BJ (cell line): ENCODE data around the gene GALNT3. TPM values are rescaled to one million over a fixed set of nuclear protein-coding genes. Genes with fewer than 3 reads are reported as not detected.

Source experiments
- CTCF ChIA-PET: fragments of 350-600 bp; formaldehyde crosslinking; extraction: SDS; loops from one replicate; lab custom pipeline; 2021; ENCODE audit warnings: antibody characterized with exemption, inconsistent platforms; lab: Yijun Ruan, JAX
- POLR2A ChIA-PET: fragments of 300-600 bp; sonication (Branson Sonifier 250); formaldehyde crosslinking; extraction: SDS; loops from one replicate; lab custom pipeline; 2021; ENCODE audit warnings: antibody characterized with exemption; lab: Charles Lee
- DNase-seq: peaks from one replicate; pipeline ENCODE4 v3.0.0-alpha.2; 2011; ENCODE audit warnings: low read depth
- H3K27me3 ChIP-seq: 2 replicates; pipeline ENCODE4 v1.6.0; 2011; ENCODE audit warnings: low read length; ENCODE audit not compliant: control insufficient read depth, insufficient read depth
- H3K36me3 ChIP-seq: 2 replicates; pipeline ENCODE4 v1.5.1; 2011; ENCODE audit warnings: low read length; ENCODE audit not compliant: control insufficient read depth, insufficient read depth
- H3K4me3 ChIP-seq: 2 replicates; pipeline ENCODE4 v1.5.1; 2011; ENCODE audit warnings: low read depth, mild to moderate bottlenecking, control low read depth, low read length
- polyA plus RNA-seq: library from polyadenylated mRNA; depleted of rRNA; stranded (reverse); fragments of >200 nt; gene quantifications from 2 replicates; pipeline ENCODE4 v1.2.3, GENCODE V29; 2011
- TF ChIP-seq, protein P1 (sequence below): IDR thresholded peaks from 2 replicates; pipeline ENCODE4 v1.5.1; 2011; ENCODE audit warnings: low read depth, mild to moderate bottlenecking, control low read depth, inconsistent platforms, low read length, moderate library complexity; ENCODE audit not compliant: insufficient read depth

Gene GALNT3
- polyA plus RNA-seq, 1 experiment: 2.4 TPM

DNA sequence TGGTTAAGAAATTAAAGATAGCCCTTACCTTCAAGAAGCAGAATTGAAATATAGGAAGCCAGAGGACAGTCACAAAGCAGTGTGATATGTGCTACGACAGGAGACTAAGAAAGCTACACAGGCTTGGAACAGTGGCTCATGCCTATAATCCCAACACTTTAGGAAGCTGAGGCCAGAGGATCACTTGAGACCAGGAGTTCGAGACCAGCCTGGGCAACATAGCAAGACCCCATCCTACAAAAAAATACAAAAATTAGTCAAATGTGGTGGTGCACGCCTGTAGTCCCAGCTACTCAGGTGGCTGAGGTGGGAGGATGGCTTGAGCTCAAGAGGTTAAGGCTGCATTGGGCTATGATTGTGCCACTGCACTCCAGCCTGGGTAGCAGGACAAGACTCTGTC lies 21.9 kb downstream of the GALNT3 start:
- Histone ChIP-seq H3K4me3 (no peak overlapping the region), H3K36me3 (no peaks in the 10 kb centered on the region), H3K27me3 (no peaks in the 10 kb centered on the region)
- TF ChIP-seq, protein P1, sequence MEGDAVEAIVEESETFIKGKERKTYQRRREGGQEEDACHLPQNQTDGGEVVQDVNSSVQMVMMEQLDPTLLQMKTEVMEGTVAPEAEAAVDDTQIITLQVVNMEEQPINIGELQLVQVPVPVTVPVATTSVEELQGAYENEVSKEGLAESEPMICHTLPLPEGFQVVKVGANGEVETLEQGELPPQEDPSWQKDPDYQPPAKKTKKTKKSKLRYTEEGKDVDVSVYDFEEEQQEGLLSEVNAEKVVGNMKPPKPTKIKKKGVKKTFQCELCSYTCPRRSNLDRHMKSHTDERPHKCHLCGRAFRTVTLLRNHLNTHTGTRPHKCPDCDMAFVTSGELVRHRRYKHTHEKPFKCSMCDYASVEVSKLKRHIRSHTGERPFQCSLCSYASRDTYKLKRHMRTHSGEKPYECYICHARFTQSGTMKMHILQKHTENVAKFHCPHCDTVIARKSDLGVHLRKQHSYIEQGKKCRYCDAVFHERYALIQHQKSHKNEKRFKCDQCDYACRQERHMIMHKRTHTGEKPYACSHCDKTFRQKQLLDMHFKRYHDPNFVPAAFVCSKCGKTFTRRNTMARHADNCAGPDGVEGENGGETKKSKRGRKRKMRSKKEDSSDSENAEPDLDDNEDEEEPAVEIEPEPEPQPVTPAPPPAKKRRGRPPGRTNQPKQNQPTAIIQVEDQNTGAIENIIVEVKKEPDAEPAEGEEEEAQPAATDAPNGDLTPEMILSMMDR: no peak
- CTCF ChIA-PET: no interaction called here
- DNase-seq: no peak
- POLR2A ChIA-PET: no interaction called here

DNA sequence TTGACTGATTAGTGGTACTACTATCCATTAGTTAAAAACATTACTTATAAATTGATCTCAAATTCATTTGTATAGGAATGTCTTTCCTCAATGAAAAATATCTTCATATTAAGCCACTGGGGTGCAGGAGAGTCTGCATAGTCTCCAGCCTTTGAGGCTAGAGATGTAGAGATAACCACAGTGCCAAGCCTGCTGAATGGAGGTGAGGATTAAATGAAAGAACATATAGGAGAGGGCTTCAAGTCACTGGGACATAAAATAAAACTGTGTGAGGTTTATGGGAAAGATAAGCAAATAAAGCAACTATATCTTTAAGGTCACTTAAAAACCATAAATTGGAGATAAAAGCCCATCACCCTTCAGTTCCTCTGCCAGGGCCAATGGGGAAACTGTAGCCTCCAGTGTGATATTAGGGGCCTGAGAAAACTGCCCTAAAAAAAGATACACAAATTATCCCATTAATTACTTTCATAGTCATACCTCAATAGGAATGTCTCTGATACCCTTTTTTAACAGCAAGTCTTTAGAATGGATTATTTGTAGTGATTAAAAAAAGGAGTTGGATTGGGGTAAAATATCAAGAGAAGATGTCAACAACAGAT lies 27.6 kb downstream of the GALNT3 start:
- no peaks in the 10 kb centered on the region for H3K36me3 ChIP-seq
- DNase-seq: no peak
- H3K27me3 ChIP-seq: no peaks in the 10 kb centered on the region
- no peak overlapping the region for H3K4me3 ChIP-seq
- TF ChIP-seq, protein P1: no peak
- ChIA-PET POLR2A (interaction anchor here (0.6 kb wide), 2 partner anchors 10 to 472 kb away, joined by 5 to 8 read pairs; no protein-coding TSS in a partner anchor), CTCF (no interaction called here)

DNA sequence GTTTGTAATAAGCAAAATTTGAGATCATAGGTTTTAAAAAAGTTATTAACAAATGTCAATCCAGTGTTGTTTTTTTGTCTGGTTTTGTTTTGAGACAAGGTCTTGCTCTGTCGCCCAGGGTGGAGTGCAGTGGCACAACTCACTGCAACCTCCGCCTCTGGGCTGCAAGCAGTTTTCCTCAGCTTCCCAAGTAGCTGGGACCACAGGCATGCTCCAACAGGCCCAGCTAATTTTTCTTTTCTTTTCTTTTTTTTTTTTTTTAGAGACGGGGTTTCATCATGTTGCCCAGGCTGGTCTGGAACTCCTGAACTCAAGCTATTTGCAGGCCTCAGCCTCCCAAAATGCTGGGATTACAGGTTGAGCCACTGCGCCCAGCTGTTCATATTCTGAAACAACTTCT lies 31.3 kb downstream of the GALNT3 start:
- POLR2A ChIA-PET: interaction anchor here (0.6 kb wide), 1 partner anchor 197 kb away, joined by 3 read pairs; no protein-coding TSS in a partner anchor
- TF ChIP-seq, protein P1: no peak
- CTCF ChIA-PET: interaction anchor here (1.5 kb wide), 1 partner anchor 20 kb away, joined by 3 read pairs; no protein-coding TSS in a partner anchor
- no peak for DNase-seq
- no peaks in the 10 kb centered on the region for H3K27me3 ChIP-seq
- no peak overlapping the region for H3K4me3 ChIP-seq
- H3K36me3 ChIP-seq: no peaks in the 10 kb centered on the region; the same call in 1 of the 2 replicates

DNA sequence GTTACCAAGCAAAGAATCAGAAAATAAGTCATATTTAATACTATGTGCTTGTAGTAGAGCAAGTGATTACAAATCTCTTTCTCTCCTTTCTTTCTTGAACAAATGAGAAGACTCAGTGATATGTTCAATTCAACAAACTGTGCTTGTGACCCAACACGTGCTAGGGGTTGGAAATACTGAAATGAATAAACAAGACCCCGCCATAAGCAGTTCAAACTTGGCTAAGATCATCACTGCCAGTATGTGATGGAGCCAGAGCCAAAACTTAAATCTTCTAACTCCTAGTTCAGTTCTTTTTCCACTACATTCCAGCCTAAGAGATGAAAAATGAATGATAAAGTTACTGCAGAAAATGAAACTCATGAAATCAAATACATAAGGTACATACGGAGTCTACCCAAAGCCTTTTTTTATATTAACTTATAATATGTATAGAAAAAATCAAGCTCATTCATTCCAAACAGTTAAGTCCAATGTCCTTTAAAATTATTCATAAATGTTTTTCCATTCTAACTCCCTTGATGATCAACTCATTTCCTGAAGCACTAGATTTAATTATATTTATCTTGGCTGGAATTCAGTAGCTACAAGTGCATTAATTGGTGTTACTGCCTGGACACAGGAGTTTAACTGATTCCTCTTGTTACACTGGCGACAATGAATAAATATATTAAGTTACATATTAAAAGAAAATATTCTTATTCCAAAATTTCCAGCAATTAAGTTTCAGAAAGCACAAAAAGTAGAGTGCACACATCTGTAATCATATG lies 36.0 kb downstream of the GALNT3 start:
- no peak for DNase-seq
- ChIA-PET POLR2A (no interaction called here), CTCF (interaction anchor here (1.5 kb wide), 1 partner anchor 21 kb away, joined by 4 read pairs; no protein-coding TSS in a partner anchor)
- Histone ChIP-seq H3K4me3 (no peak overlapping the region), H3K27me3 (no peaks in the 10 kb centered on the region), H3K36me3 (no peaks in the 10 kb centered on the region; the same call in 1 of the 2 replicates)
- TF ChIP-seq, protein P1: no peak

DNA sequence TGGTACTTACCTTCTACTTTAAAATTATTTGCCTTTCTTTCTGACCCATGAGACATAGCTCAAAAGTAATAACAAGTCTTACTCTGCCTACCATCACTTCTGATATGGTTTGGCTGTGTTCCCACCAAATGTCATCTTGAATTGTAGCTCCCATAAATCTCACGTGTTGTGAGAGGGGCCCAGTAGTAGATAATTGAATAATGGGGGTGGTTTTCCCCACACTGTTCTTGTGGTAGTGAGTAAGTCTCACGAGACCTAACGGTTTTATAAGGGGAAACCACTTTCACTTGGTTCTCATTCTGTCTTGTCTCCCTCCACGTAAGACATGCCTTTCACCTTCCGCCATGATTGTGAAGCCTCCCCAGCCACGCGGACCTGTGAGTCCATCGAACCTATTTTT lies 47.5 kb downstream of the GALNT3 start:
- no peaks in the 10 kb centered on the region for H3K27me3 ChIP-seq
- TF ChIP-seq, protein P1: no peak
- no peak for DNase-seq
- POLR2A ChIA-PET: no interaction called here
- CTCF ChIA-PET: no interaction called here
- H3K36me3 ChIP-seq: no peaks in the 10 kb centered on the region
- H3K4me3 ChIP-seq: no peak overlapping the region
